ENCODE data around the gene ZNF608. TPM values are rescaled to one million over a fixed set of nuclear protein-coding genes. Genes with fewer than 3 reads are reported as not detected.

ZNF608 gene
- total and polyA plus RNA-seq, 10 donors, result 5.8 to 14.4 (median 10.2) TPM

DNA sequence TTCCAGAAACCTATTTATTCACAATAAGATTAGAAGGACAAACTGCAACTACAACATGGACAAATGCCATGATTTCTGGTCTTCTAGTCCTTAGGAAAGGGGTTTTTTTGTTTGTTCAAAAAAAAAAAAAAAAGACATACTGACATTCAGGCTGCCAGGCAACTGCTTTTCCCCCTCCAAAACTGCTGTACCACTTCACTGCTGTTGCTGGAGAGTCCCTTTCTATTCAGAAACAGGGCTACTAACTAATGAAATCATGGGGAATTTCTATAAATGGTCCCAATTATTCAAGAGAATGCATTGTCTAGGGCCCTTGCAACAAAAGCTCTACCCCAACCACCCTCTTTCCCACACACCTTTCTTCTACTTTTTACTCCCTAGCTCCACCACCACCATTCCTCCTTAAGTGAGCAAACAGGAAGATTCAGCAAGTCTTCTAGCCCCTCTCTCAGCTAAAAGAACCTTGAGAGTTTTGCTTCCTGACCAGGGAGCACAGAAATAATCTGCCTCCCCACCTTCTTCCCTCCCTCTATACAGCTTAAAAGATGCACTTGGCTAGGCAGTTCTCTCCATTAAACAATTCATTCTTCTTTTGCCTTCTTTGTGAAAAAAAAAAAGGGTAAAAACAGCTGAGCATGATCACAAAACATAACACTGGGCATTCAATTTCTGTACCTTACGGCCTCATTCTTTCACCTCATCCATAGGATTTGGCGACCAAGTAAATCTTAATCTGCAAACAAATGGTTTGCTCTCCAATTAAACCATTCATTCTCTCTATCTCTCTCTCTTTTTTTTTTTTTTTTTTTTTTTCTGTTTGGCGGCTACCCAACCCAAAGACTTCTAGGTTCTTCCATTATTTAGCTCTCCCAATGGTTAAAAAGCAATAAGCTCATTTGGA, 13.8 kb downstream of the ZNF608 start:
- WGBS, 5 donors, result 91 to 97% (median 96%) methylated on average over 3 of the region's 3 CpGs
- no peak overlapping the region for H3K4me3 ChIP-seq
- intact Hi-C loops (cut with DNase I; ENCODE audit: low total_unique reads), result no loop called here
- H3K4me1 ChIP-seq, result peaks cover 0 to 71% (median 2%) of the 10 kb centered on the region in 6 donors
- no peak for DNase-seq
- H3K27ac ChIP-seq, result no peak overlapping the region
- peaks cover 0 to 21% (median 8%) of the 10 kb centered on the region in 7 donors for H3K27me3 ChIP-seq (replicated peaks in 1 of 7)
- H3K9me3 ChIP-seq, result no peaks in the 10 kb centered on the region
- no peak for TF ChIP-seq CTCF (IDR thresholded peaks at IDR 0.05 in 8 of 11, conservative IDR thresholded peaks at IDR 0.05 in 3 of 11)
- no peak for TF ChIP-seq POLR2A (IDR thresholded peaks at IDR 0.05)
- TF ChIP-seq POLR2AphosphoS5 (IDR thresholded peaks at IDR 0.05), result no peak
- H3K36me3 ChIP-seq, result no peaks in the 10 kb centered on the region

DNA sequence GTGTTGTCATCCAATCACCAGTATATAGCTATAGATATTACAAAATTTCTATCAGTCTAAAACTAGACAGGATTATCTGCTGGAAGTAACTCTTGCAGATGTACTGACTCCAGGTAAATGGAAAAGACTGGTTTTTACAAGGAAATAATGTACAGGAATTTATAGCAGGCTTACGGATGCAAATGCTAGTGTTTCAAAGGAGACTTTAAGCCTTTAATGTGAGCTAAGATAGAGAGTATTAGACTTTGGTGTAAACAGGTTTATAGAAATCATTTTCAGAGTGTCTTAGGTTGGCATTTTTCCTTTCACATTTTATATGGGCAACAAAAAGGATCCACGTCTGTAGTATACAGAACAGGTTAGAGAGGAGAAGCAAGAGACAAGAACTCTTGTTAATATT, 16.1 kb downstream of the ZNF608 start:
- Histone ChIP-seq H3K4me1 (peaks cover 0 to 56% (median 2%) of the 10 kb centered on the region in 6 donors), H3K27ac (no peak overlapping the region), H3K36me3 (no peaks in the 10 kb centered on the region), H3K27me3 (replicated peaks in 1 of 7) (peaks cover 0 to 13% (median 4%) of the 10 kb centered on the region in 7 donors), H3K9me3 (no peaks in the 10 kb centered on the region), H3K4me3 (no peak overlapping the region)
- 88 to 93% (median 93%) methylated on average over 2 of the region's 2 CpGs for WGBS, 5 donors
- TF ChIP-seq POLR2A (IDR thresholded peaks at IDR 0.05) (no peak), CTCF (IDR thresholded peaks at IDR 0.05 in 8 of 11, conservative IDR thresholded peaks at IDR 0.05 in 3 of 11) (no peak), POLR2AphosphoS5 (IDR thresholded peaks at IDR 0.05) (no peak)
- intact Hi-C loops (cut with DNase I; ENCODE audit: low total_unique reads), result no loop called here
- DNase-seq, result no peak

GRCh38 chr5:124729720-124730359, 16.6 kb downstream of the ZNF608 start:
- no peak for DNase-seq
- Histone ChIP-seq H3K4me3 (no peak overlapping the region), H3K27ac (no peak overlapping the region), H3K36me3 (no peaks in the 10 kb centered on the region), H3K9me3 (no peaks in the 10 kb centered on the region), H3K4me1 (peaks cover 0 to 55% (median under 1%) of the 10 kb centered on the region in 6 donors), H3K27me3 (replicated peaks in 1 of 7) (peaks cover 0 to 8% (median 0%) of the 10 kb centered on the region in 7 donors)
- WGBS, 5 donors, result 59 to 78% (median 74%) methylated on average over 1 of the region's 1 CpG
- TF ChIP-seq POLR2A (IDR thresholded peaks at IDR 0.05) (no peak), POLR2AphosphoS5 (IDR thresholded peaks at IDR 0.05) (no peak), CTCF (IDR thresholded peaks at IDR 0.05 in 8 of 11, conservative IDR thresholded peaks at IDR 0.05 in 3 of 11) (no peak)
- intact Hi-C loops (cut with DNase I; ENCODE audit: low total_unique reads), result no loop called here

DNA sequence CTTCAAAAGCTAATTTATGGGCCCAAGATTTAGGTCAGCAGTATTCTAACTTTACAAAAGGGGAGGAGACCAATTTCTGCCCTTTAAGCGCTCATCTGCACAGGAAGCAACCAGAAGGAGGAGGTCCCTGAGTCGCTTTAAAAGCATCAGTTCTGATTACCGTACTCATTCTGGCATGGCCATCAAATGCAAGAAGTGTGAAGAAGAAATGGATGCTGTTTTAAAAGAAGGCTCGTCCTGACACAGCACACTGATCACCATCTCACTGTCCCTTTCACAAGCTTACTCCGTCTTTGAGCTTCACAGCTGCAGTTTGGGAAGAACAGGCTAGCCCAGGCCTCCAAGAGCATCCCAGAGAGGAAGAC, 17.5 kb downstream of the ZNF608 start:
- TF ChIP-seq POLR2A (IDR thresholded peaks at IDR 0.05), result no peak
- TF ChIP-seq POLR2AphosphoS5 (IDR thresholded peaks at IDR 0.05), result peak in 1 of 3 donors; percentile 11
- TF ChIP-seq CTCF (IDR thresholded peaks at IDR 0.05 in 8 of 11, conservative IDR thresholded peaks at IDR 0.05 in 3 of 11), result no peak
- 82 to 92% (median 88%) methylated on average over 5 of the region's 5 CpGs for WGBS, 5 donors
- intact Hi-C loops (cut with DNase I; ENCODE audit: low total_unique reads), result no loop called here
- peak overlapping the region in 1 of 8 donors; percentile 19 for H3K27ac ChIP-seq
- H3K36me3 ChIP-seq, result no peaks in the 10 kb centered on the region
- H3K9me3 ChIP-seq, result no peaks in the 10 kb centered on the region
- H3K4me1 ChIP-seq, result peaks cover 0 to 49% (median 0%) of the 10 kb centered on the region in 6 donors
- no peak overlapping the region for H3K4me3 ChIP-seq
- H3K27me3 ChIP-seq (replicated peaks in 1 of 7), result peaks cover 0 to under 1% (median 0%) of the 10 kb centered on the region in 7 donors
- no peak for DNase-seq
